ENCODE measurements around the gene MYO3B.

- no peak for TF ChIP-seq CTCF (IDR thresholded peaks at IDR 0.05; ENCODE audit: control extremely low read depth in 1 of 3, insufficient read depth in 1 of 3, low read depth in 1 of 3, low read length in 3 of 3)
- TF ChIP-seq POLR2A (IDR thresholded peaks at IDR 0.05; ENCODE audit: control extremely low read depth in 1 of 2, low read depth in 2 of 2, low read length in 2 of 2), result no peak
- TF ChIP-seq MAFK (IDR thresholded peaks at IDR 0.05; ENCODE audit: low read depth, low read length), result no peak
- TF ChIP-seq ATF2 (IDR thresholded peaks at IDR 0.05; ENCODE audit: low read length), result no peak
- TF ChIP-seq RNF2 (IDR thresholded peaks at IDR 0.05; ENCODE audit: borderline replicate concordance, low read depth, low read length, missing control alignments, poor library complexity, severe bottlenecking), result no peak
- no peak for TF ChIP-seq EP300 (IDR thresholded peaks at IDR 0.05; ENCODE audit: borderline replicate concordance in 1 of 2, low read depth in 2 of 2, low read length in 2 of 2)
- TF ChIP-seq RXRA (IDR thresholded peaks at IDR 0.05; ENCODE audit: insufficient read depth, low read depth, low read length), result no peak
- TF ChIP-seq, protein P1, sequence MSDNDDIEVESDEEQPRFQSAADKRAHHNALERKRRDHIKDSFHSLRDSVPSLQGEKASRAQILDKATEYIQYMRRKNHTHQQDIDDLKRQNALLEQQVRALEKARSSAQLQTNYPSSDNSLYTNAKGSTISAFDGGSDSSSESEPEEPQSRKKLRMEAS (IDR thresholded peaks at IDR 0.05), result no peak
- TF ChIP-seq TAF1 (IDR thresholded peaks at IDR 0.05; ENCODE audit: low read depth, low read length), result no peak
- TF ChIP-seq ASH2L (IDR thresholded peaks at IDR 0.05; ENCODE audit: low read length), result no peak
- TF ChIP-seq POLR2AphosphoS5 (IDR thresholded peaks at IDR 0.05; ENCODE audit: low read depth, low read length), result no peak
- no peak for TF ChIP-seq SUZ12 (IDR thresholded peaks at IDR 0.05; ENCODE audit: low read length)
- no peak for TF ChIP-seq RFX5 (IDR thresholded peaks at IDR 0.05; ENCODE audit: borderline replicate concordance, low read depth, low read length)
Observed at GRCh38 chr2:170204298-170204951, 26.5 kb downstream of the MYO3B start.
